ENCODE measurements around the gene NUP62.

The NUP62 gene

GRCh38 chr19:49896863-49897621, 32.3 kb downstream of the NUP62 start, which contains the start of gene IL4I1:
IL4I1 (minus strand) TSS chr19:49896887; CDS start chr19:49896160, 727 bp downstream.
- no peak for DNase-seq (ENCODE audit: low read depth)

- DNase-seq (ENCODE audit: low read depth): no peak
These were observed 33.6 kb downstream of the NUP62 start for GRCh38 chr19:49895566-49896297.

- DNase-seq (ENCODE audit: low read depth): no peak
These were observed 34.3 kb downstream of the NUP62 start for GRCh38 chr19:49894879-49895565.

GRCh38 chr19:49894011-49894664, 35.2 kb downstream of the NUP62 start:
- no peak for DNase-seq (ENCODE audit: low read depth)

DNA sequence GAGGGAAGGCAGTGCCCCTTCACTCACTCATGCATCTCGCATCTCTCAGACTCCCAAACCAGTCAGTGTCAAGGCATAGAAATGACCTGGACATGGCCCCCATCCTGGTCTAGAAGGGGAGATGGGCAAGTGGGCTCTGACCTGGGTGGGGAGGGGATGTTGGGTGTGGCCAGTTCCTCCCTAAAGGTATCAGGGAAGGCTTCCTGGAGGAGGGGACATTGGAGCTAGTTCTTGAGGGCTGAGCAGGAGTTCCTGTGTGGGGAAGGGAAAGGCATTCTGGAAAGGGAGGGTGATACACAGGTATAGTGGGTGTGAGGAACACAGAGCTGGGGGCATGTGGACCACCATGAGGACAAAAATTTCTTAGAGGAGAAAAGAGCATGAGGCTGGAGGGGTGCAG, 36.6 kb downstream of the NUP62 start:
- no peak for DNase-seq (ENCODE audit: low read depth)

GRCh38 chr19:49891393-49891792, 37.9 kb downstream of the NUP62 start:
- DNase-seq (ENCODE audit: low read depth): no peak

DNA sequence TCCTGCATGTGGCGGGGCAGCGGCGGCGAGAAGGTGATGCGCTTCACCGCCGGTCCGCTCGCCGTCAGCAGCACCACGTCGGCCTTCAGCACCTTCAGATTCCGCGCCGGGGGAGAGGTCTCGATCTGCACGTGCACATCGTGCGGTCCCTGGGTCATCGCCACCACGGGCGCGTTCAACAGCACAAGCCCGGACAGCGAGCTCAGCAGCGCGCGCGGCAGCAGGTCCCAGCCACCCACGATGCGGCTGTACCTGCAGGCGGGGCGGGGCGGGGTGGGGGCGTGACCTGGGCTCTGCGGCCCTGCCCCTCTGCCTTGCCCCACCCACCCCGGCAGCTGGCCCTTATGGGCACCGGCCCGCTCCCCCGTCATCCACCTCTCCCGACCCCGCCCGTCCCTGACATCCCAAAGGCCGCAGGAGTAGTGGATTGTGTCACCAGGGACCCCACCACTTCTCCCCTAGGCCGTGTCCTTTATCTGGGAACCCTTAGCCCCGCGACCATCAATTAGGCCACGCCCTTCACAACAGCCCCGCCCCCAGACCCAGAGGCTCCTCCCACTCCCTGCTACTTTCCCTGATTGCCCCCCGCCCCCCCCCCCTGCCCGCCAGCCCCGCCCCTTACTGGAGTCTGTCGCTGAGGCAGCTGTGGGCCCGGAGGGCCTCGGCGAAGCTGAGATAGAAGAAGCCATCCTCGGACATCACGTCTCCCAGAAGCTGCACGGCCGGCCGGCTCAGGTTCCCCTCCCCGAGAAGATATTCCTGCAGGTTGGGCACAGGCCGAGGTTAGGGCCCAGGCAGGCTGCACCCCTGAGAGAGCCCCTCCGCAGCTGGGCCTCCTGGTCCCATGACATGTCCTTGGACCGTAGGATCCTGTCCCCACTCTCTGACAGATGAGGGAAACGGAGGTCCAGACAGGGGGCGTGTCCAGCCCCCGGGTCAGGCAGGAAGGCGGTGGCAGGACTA, 38.7 kb downstream of the NUP62 start:
- no peak for DNase-seq (ENCODE audit: low read depth)

GRCh38 chr19:49889687-49890348, 39.5 kb downstream of the NUP62 start:
- DNase-seq (ENCODE audit: low read depth): peak; percentile 72

DNA sequence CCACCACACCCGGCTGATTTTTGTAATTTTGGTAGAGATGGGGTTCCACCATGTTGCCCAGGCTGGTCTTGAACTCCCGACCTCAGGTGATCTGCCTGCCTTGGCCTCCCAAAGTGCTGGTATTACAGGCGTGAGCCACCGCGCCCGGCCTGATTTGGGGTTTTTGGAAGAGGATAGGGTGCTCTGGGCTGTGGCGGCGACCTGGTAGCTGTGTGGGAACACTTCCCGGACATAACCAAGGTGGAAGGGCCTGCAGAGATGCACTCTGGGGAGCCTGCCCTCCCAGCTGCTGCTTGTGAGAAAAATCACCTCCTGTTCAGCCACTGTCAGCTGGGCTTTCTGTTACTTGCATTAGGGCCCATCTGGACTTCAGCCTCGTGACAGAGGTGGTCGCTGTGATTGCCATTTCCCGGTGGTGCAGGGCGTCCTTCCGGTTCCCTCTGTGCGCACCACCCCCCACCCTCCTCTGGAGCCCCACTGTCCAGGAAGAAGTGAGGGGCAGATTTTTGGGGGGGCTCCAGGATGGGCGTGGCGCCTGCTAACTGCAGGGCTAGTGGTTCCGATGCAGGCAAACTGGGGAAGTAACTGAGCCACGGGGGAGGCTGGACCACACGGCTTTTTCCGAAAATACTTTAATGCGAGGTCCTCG, 40.1 kb downstream of the NUP62 start:
- no peak for DNase-seq (ENCODE audit: low read depth)

DNA sequence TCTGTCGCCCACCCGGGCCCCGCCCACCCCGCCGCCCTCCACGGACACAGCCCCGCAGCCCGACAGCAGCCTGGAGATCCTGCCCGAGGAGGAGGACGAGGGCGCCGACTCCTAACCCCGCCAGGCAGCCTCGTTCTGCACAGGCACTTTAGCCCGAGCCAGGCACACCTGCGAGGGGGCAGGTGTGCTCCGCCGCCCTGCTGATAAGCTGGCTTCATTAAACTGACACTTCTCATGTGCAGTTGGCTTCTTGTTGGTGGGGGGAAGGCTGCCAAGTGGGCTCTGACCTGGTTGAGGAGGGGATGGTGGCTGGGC, 40.8 kb downstream of the NUP62 start:
- DNase-seq (ENCODE audit: low read depth): no peak

- DNase-seq (ENCODE audit: low read depth): no peak
These were observed 41.4 kb downstream of the NUP62 start for GRCh38 chr19:49887665-49888509.

- DNase-seq (ENCODE audit: low read depth): no peak
These were observed 42.2 kb downstream of the NUP62 start for GRCh38 chr19:49887037-49887664.

- DNase-seq (ENCODE audit: low read depth): no peak
These were observed 44.5 kb downstream of the NUP62 start for GRCh38 chr19:49884760-49885159.

DNA sequence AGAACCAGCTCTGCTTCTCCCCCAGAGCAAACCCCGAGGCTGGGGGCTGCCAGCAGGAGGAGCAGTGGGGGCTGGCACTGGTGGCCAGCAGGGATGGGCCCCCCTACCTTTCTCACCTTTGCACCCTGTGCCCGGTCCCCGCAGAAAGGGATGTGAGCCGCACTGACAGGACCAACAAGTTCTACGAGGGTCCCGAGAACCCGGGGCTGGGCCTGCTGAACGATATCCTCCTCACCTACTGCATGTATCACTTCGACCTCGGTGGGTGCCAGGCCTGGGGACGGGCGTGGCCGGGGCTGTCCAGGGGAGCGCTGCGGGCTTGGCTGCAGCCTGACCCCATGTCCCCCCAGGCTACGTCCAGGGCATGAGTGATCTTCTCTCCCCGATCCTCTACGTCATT, 45.2 kb downstream of the NUP62 start:
- no peak for DNase-seq (ENCODE audit: low read depth)

DNA sequence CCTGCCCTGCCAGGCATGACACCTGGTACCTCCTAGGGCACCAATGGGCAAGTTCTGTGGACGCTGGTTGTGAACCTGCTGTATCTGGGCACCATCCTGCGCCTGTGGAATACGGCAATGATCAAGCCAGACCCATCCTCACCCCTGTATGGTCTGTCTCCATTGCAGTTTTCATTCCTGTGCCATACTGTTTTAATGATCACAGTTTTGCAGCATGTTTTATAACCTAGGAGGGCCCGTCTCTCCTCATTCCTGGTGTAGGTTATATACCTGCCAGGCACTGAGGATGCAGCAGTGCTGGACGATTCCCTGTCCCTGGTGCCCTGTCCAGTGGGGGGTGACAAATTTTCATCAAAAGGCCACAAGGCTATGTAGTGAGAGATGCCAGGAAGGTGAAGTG, 46.2 kb downstream of the NUP62 start:
- DNase-seq (ENCODE audit: low read depth): no peak

DNA sequence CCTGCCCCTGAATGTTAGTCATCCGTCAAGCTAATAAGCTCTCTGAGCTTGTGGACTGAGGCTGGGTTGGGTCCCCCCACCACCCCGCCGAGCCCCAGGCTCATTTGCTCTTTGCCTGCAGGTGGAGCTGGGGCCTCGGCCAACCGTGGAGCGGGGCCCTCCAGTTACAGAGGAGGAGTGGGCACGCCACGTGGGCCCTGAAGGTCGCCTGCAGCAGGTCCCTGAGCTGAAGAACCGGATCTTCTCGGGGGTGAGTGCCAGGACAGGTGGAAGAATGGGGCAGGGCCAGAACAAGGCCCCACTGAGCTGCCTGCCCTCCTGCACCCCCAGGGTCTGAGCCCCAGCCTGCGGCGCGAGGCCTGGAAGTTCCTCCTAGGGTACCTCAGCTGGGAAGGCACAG, 46.7 kb downstream of the NUP62 start:
- DNase-seq (ENCODE audit: low read depth): no peak

DNA sequence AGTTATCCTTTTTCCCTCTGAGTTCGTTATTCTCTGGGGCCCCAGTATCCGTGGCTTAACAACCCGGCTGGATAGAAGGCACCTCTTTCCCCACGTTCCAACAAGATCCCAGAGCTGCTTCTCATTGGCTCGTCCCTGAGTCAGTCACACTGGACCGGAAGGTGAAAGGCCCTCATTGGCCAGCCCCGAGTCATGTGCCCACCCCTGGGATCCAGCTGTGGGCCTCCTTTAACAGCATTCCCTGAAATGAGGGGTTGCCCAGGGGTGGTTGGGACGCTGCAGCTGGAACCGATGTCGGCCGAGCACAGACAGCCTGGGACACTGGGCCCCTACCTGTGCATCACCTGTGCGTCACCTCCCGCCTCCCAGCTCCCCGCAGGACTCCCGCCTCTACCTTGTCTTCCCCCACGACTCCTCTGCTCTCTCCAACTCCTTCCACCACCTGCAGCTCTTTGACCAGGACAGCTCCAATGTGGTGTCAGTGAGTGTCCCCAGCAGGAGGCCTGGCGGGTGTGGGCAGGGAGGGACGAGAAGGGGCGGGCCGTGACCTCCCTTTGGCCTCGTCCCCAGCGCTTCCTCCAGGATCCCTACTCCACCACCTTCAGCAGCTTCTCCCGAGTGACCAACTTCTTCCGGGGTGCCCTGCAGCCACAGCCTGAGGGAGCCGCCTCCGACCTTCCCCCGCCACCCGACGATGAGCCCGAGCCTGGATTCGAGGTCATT, 47.5 kb downstream of the NUP62 start:
- no peak for DNase-seq (ENCODE audit: low read depth)

- DNase-seq (ENCODE audit: low read depth): no peak
These were observed 48.1 kb downstream of the NUP62 start for GRCh38 chr19:49881186-49881585.
